Fibroblast of gingiva (primary cell): Measurements from ENCODE around the gene BRD3.

Experiments
- DNase-seq: peaks from one replicate; pipeline ENCODE4 v3.0.0-alpha.2; 2011; ENCODE audit warnings: low read depth

The BRD3 gene

GRCh38 chr9:134066913-134067851 is 644 bp downstream of the BRD3 start:
- peak; percentile 19 for DNase-seq

GRCh38 chr9:134066526-134066912 is 1.3 kb downstream of the BRD3 start:
- DNase-seq, result no peak

- peak; percentile 43 for DNase-seq
Observed at GRCh38 chr9:134065612-134066419, 2.0 kb downstream of the BRD3 start.

- DNase-seq, result no peak
Observed at GRCh38 chr9:134064711-134065110, 3.1 kb downstream of the BRD3 start.

GRCh38 chr9:134063571-134064450 is 4.0 kb downstream of the BRD3 start:
- no peak for DNase-seq

GRCh38 chr9:134063088-134063570 is 4.7 kb downstream of the BRD3 start:
- DNase-seq, result no peak

- no peak for DNase-seq
Observed at GRCh38 chr9:134062461-134063087, 5.3 kb downstream of the BRD3 start.

GRCh38 chr9:134061688-134062371 is 6.0 kb downstream of the BRD3 start:
- DNase-seq, result no peak

GRCh38 chr9:134061019-134061687 is 6.7 kb downstream of the BRD3 start:
- no peak for DNase-seq

- no peak for DNase-seq
Observed at GRCh38 chr9:134060546-134060945, 7.3 kb downstream of the BRD3 start.

GRCh38 chr9:134059661-134060395 is 8.0 kb downstream of the BRD3 start:
- DNase-seq, result no peak

GRCh38 chr9:134059188-134059641 is 8.6 kb downstream of the BRD3 start:
- no peak for DNase-seq

GRCh38 chr9:134058716-134059115 is 9.1 kb downstream of the BRD3 start:
- no peak for DNase-seq

- no peak for DNase-seq
Observed at GRCh38 chr9:134057751-134058701, 9.8 kb downstream of the BRD3 start.

- DNase-seq, result no peak
Observed at GRCh38 chr9:134057307-134057657, 10.5 kb downstream of the BRD3 start.

- no peak for DNase-seq
Observed at GRCh38 chr9:134056483-134057306, 11.1 kb downstream of the BRD3 start.

GRCh38 chr9:134055981-134056461 is 11.8 kb downstream of the BRD3 start:
- peak; percentile 92 for DNase-seq
